HG02610 (cell line): ENCODE measurements around the gene DMRT3.

ENCODE experiments used
- ATAC-seq: cut with Tn5 transposase; IDR thresholded peaks from one replicate; pipeline ENCODE4 v1.9.1; 2021; ENCODE audit warnings: mild to moderate bottlenecking, moderate library complexity; ENCODE audit not compliant: unreplicated experiment

The DMRT3 gene

DNA sequence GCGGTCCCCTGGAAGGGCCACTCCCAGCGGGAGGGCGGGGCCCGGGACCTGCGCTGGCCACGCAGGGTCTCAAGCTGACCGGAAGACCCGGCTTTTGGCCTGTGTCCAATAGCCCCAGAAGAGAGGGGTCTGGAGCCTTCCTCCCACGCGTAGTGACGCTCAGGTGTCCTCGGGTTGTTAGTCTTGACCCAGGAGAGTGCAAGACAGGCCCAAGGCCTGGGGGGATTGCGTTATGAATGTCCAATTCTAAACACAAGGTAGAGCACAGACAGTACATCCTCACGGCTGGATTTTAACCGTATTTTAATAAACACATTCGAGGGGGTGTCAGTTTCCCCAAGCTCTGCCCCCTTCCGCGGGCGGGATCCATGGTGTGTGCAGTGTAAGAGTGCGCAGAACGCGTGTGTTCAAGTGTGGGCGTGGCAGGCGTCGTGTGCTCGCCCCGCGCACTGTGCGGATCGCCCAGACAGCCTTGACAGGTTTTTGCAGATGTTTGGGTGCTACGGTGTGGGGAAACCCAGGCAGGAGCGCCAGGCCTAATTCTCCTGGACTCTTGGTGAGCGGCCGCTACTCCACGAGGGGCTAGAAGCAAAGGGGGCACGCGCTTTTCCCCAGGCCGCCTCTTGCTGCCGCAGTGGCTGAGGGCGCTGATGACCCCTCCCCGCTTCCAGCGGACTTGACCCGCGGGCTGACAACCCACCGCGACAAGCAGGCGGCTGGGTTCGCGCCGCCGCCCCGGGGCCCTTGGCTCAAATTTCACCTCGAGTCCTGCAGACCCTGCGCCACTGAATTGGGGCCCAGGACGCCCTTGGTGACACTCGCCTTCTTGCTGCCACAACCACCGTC lies 6.1 kb upstream of the DMRT3 start:
- no peak for ATAC-seq

DNA sequence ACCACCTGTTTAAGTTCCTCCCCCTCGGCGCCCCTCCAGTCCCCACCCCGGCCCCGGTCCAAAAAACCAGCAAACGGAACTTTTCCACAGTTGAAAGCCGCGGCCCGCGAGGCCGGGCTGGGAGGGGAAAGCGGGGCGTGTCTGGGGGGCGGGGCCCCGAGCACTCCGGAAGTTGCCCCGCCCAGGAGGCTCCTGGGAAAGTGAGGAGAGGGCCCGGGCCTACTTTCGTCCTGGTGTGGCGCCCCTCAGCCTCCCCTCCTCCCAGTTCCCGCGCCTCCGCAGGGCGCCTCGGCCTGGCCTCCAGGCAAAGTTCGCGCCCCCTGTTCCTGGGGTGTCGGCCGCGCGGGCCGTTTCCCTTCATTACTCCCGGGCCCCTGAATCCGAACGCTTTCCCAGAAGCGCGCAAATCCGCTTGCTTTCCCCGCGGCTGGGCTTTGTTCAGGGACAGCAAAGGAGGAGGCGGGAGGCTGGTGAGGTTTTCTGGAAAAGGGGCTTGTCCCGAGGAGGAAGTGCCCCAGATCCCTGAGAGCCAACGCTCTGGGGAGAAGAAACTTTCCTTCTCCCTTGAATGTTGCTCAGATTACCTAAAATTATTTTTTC lies 4.5 kb upstream of the DMRT3 start:
- no peak for ATAC-seq

DNA sequence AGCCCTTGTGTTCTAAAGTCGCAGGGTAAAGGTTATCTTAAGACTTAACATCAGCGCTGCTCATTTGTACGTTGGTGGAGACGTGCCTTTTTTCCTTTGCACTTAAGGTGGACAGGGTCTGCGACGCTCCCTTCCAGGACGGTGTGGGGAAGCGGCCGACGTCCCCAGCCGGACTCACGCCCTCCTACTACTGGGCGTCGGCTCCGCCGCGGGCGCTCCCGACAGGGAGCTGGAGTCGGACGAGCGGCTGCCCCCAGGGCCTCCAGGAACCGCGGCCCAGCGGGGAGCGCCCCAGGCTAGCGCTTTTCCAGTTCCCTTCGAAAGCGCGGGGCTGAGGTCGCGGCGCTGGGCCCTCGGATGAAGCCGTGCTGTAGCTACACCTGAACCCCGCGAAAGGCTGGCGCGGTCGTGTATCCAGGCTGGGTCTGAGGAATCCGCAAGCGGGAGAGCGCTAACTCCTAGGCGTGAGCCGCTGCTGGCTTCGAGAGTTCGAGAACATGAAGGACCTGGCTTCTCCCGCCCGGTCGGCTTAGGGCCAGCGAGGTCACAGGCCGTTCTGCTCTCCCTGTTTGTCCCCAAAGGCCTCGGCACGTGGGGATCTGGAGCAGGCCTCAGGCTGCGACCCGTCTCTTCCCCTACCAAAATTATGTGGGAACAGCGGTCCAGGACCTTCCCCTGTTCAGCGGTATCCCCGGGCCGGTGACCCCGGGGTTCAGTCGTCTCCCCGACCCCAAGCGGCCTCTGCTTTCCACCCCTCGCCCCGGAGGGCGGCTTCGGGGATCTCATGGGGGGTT lies 3.8 kb upstream of the DMRT3 start:
- ATAC-seq, result no peak

DNA sequence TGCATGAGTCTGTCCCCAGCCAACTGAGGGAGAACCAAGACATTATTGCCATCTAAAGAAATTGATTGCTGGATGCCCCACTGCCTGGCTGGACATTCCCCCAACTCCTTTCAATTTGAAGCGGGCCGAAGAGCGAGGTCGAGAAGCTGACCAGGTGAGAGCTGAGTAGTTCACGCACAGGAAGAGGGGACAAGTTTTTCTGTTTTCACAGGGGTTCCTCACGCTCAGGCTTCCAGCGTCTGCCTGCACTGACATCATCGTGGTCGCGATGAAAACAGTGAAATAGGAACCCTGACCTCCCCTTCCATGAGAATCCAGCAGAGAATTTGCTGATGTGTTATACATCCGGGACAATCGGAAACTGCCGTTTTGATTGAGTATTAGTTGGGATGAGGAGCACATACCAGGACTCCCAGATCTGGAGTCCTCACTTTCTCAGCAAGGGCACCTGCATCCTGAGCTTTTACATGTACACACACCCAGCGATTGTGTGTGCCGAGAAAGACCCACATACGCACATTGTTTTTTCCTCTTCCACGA lies 3.1 kb upstream of the DMRT3 start:
- no peak for ATAC-seq

DNA sequence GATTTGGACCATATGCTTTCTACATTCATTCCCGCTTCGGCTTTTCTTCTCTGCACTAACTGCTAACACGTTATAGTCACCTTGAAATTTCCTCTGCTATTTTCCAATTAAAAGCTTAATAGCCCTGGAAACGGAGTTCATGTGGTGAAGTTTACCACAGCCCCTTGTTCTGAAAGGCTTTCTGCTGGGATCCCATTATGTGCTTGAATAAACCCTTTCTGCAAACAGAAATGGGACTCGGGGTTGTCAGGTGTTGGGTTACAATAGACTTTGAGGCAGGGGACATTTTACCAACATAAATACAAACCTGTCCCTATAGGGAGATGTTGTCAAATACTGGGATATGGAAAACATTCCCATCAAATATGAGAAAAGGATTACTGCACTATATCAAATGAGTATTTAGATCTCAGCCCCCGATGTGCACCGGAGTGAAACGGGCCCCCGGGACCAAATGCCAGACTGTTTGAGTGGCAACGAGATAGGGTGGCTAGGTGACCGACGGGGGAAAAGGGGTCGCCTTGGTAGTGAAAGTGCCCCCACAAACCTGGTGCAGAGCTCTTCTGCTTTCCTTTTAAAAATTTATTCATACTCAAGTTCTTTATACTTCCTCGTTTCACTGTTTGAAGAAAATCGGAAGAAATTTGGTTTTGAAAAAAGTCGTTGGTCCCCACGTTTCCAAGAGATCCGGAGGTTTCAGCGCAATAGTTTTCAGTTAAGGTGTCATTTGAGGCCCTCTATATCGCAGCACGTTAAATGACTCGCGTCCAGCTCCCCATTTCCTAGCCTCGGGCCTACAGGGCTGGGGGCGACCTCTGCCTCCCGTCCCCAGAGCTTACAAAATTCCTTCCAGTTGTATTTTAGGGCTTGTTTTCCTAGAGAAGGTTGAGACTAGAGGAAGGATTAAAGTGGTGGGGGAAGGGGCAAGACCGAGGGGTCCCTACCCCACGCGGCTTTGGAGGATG lies 2.1 kb upstream of the DMRT3 start:
- ATAC-seq, result no peak

DNA sequence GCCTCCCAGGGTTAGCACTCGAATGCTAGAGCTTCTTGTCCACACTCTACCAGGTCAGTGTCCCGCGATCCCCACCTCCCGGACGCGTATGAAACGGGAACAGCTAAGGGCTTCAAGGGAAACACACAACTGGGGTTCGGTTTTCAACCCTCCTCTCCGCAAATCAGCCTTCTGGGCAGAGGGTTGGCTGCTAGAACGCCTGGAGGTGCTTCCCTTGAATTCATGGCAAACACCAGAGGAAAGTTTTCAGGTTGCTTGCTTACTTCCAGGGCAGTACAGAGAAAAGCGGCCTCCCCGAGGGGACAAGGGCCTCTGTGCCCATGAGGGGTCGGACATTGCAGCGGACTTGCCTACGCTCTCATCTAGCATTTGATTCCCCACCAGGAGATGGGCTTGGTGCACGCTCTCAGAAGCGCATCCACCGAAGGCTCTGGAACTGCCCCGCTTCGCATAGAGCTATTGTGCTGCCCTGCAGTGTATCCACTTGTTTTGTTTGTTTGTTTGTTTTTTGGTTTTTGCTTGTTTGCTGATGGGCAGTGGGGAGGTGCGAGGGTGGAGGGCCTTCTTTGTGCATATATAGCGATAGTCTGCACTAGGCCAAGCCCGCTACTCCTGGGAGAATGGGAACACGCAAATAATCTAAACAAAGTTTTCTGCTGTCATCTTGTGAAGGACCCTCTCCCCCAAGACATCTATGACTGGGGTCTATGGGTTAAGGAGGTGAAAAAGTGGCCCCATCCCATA lies 1.3 kb upstream of the DMRT3 start:
- no peak for ATAC-seq

DNA sequence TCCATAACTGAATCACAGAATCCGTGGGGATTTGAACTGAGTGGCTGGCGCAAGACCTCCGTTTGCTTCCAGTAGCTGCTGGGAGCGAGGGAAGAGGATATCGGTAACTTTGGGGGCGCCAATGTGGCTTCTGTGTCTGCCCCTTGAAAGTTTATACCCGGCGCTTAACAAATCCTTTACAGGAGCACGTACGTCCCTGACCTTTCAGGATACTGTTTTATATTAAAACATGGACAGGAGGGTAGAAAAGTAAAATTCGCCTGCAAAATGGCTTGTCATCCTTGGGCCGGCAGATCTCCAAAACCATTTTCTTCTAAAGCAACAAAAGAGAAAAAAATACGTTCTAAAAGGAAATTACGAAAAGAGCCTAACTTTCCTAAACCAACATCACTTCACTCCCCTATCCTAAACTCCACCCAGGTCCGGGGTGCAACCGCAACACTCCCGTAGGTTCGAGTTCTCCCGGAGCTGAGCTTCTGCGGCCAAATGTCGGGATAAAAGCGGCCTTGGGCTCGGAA lies 656 bp upstream of the DMRT3 start:
- ATAC-seq, result no peak

DNA sequence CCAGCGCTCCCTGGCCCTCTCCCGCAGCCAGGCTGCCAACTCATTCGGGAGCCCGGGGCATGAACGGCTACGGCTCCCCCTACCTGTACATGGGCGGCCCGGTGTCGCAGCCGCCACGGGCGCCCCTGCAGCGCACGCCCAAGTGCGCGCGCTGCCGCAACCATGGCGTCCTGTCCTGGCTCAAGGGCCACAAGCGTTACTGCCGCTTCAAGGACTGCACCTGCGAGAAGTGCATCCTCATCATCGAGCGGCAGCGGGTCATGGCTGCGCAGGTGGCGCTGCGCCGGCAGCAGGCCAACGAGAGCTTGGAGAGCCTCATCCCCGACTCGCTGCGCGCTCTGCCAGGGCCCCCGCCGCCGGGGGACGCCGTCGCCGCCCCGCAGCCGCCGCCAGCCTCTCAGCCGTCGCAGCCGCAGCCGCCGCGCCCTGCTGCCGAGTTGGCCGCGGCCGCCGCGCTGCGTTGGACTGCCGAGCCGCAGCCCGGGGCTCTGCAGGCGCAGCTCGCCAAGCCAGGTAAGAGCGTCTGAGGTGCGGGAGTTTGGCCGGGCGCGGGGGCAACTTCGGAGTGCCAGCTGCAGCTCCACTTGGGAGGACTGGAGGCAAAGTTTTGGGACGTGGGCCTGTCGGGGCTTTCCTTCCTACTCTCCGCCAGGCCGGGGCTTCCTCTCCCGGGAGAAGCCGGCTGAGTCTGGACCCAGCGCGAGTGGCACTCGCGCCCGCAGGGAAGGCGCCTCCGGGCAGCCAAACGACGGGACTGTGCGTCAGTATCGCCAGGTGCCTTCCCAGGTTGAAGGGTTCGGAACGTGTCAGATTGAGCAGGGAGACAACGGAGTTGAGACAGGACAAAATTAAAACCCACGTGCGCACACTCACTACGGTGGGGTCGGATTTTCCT lies 735 bp downstream of the DMRT3 start:
- ATAC-seq, result no peak

DNA sequence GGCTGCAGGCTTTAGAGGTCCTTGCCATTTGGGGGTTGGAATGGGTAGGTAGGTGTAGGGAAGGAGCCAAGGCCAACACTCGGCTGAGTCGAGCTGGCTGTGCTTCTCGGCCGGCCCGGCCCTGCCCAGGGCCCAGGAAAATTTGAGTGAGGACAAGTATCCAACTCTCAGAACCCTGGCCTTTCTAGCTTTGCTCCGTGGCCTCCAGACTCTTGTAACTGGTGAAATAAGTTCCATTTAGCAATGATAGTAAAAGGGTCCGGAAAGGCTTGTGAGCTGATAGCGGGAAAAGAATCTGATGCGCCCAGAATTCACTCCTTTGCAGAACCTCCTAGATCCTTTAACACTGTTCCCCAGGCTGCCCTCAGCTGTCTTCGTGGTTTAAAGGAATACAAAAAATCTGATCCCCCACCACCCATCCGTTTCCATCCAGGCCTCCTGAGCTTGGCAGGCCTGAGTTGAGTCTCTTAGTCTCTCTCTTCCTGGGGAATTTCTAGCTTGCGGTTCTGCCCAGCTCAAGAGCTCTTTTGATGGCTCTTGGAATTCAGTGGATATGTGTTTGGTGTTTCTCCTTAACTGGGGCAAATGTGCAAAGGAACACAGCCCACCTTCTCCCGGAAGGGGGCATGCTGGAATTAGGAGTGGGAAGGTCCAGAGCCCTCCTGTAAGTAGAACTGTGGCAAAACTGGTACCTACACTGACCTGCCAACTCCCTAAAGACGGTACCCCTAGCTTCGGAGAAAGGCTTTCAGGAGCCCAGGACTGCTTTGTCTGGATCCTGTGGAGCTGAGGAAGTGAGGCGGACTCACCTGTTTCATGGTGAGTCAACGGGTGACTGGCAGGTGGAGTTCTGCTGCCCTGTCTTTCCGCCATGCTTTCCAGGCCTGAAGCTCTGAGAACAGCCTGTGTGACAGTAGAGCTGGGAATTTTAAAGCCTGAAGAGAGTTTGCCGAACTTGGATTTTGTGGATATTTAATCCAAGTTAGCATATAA lies 1.7 kb downstream of the DMRT3 start:
- ATAC-seq, result no peak

DNA sequence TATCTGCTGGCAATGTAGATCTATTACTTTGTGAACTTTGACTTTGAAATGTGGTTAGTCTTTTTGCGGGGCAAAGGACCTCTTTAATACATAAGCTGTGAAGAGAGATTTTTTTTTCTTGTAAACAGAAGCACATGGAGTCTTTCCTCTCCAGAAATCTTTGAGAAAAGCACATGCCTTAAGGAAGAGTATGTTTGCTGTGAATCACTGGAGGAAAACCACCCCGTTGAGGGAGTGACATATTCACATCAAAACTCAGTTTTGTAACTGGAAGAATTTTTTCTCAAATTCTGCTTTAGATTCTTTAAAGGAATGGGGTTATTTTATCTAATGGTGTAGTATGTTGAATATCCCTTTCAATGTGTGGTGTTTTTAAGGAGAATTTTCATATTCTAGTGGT lies 3.5 kb downstream of the DMRT3 start:
- no peak for ATAC-seq

DNA sequence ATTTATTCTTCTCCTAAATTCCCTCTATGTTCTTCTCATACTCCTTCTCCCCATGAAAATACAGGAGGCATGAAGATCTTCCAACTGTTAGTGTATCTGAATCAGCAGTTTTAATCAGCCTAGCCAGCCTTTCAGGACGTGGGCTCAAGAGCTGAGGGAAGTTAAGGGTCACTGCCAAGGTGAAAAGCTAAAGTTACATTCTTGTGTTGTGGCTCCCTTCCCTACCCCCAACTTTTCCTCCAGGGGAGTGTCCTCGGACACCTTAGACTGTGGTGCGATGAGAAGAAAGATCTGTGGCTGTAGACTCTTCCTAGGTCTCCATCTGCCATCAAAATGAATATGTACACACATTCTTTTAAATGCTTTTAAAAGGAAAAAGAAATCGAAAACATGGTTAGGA lies 4.2 kb downstream of the DMRT3 start:
- no peak for ATAC-seq

DNA sequence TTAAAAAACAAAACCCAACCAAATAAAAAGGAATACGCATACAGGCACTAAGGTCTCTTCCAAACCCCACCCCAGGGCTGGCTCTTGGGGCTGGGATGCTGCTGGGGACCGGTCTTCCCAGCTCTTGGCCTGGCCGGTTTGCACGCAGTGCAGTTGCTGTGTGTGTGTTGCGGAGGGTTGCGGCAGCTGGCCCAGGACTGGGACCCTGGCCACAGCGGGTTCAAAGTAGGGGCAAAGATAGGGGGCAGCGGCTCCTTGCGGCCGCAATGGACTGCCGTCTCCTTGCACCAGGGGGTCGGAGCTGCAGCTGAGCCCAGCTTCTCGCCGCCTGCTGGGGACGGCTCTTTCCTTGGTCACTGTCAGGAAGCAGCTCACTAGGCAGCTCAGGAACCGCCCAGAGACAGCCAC lies 5.0 kb downstream of the DMRT3 start:
- ATAC-seq, result no peak

DNA sequence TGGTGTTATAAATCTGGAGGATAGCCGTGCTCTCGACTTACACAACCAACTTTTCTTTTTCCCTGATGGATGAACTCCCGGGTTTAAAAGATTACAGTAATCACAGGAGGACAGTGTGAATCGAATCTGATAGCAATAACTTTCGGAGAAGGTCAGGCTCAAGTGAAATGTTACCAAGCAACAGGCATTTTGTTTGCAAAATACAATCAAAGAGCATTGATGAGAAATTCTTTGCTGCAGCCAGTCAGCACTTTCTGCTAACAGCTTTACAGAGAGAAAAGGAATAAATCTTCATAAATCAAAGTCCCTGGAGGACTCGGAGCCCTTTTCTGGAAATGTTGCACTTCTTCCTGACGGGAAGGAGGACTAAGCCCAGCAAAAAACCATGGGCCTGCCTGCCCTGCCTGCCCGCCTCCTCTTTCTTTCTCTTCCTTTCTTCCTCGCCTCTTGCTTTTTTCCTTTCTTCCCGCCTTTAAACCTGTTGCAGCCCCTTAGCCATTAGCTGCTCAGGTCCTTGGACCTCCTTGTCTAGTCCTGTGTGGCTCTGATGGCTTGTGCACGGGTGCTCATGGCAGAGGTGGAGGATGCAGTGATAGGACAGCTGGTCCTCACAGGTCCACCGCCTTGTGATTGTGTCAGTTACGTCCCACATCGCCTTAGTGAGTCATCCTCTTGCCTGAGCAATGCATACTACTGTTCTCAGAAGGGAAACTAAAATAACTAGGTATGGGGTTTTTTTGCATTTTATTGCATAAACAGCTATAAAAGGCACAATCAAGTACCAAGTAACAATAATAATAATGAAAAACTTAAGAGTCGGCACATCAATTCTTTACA lies 6.2 kb downstream of the DMRT3 start:
- ATAC-seq, result no peak

DNA sequence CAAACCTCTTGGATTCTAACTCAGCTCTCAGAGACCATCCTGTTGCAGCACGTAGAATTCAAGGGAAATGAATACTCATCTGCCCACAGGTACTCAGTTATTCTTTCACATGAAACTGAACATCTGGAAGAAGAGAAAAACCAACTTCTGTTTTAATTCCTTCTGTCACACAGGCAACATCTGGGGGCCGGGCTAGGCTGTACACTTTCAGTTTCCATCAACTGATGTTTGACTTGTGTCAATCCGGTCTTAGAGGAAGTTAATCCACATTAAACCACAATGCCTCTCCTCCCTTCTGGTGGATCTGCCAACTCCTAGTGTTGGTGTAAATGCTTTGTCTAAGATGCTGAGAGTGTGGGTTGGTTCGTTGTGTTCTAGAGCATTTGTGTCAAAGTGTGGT lies 17.6 kb downstream of the DMRT3 start:
- peak; percentile 77 for ATAC-seq

DNA sequence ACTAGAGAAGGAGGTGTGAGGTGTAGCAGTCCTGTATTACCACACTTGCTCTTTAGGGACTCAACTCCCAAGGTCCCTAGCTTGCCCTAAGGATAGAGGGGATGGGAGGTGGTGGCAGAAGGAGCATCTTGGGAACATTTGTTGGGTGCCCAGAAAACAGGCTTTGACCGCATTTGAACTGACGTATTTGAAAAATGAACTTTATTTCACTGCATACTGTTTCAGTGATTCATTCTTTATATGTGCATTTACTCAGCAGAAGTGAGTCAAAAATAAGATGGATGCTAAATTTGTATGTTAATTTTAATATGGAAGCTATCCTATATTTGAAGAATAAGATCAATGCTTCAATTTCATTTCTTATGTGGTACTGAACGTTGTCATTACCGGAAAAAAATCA lies 18.7 kb downstream of the DMRT3 start:
- no peak for ATAC-seq

DNA sequence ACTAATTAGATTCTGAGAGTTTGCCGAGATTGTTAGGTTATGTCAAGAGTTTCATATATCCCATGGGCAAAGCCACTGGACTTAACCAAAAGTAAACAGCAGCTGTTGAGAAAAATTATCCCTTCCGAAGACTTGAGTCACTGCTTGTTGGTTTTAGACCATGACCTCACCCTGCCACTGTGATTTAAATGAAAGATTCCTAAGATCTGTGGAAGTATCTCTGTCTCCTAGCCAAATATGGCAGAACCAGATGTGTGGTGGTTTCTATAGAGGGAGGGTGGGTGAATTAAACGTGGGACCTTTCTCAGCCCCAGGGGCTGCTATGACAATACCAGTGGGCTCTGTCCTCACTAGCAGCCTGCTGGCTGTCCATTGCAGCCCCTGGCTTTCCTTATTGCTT lies 19.3 kb downstream of the DMRT3 start:
- no peak for ATAC-seq
